GM19395 (cell line): ENCODE results near the gene TTC31.

ENCODE experiments used
- ATAC-seq: cut with Tn5 transposase; IDR thresholded peaks from one replicate; pipeline ENCODE4 v1.9.1; 2021; ENCODE audit warnings: mild to moderate bottlenecking, moderate library complexity; ENCODE audit not compliant: unreplicated experiment

Gene TTC31

GRCh38 chr2:74503506-74504475 lies 20.9 kb downstream of the TTC31 start:
- ATAC-seq, result no peak

GRCh38 chr2:74504591-74504990 lies 21.7 kb downstream of the TTC31 start:
- no peak for ATAC-seq

- no peak for ATAC-seq
Observed at GRCh38 chr2:74505448-74506246, 22.8 kb downstream of the TTC31 start.

GRCh38 chr2:74507145-74507925 lies 24.5 kb downstream of the TTC31 start, which contains the start of gene PCGF1:
TSS of gene PCGF1 (minus strand) at chr2:74507695. CDS start at chr2:74507668, 27 bp downstream.
- ATAC-seq, result peak; percentile 88

GRCh38 chr2:74507926-74508520 lies 25.1 kb downstream of the TTC31 start:
- ATAC-seq, result peak; percentile 23

- ATAC-seq, result no peak
Observed at GRCh38 chr2:74510272-74510671, 27.4 kb downstream of the TTC31 start.

- no peak for ATAC-seq
Observed at GRCh38 chr2:74511104-74511989, 28.5 kb downstream of the TTC31 start.

GRCh38 chr2:74512744-74513604 lies 30.1 kb downstream of the TTC31 start:
- no peak for ATAC-seq

- ATAC-seq, result no peak
Observed at GRCh38 chr2:74513605-74514367, 30.9 kb downstream of the TTC31 start.

GRCh38 chr2:74514368-74515270 lies 31.7 kb downstream of the TTC31 start, which contains the start of gene TLX2:
TSS of gene TLX2 (plus strand) at chr2:74514450. CDS start at chr2:74514807, 357 bp downstream.
- no peak for ATAC-seq

GRCh38 chr2:74515271-74515980 lies 32.5 kb downstream of the TTC31 start:
- peak; percentile 7 for ATAC-seq

GRCh38 chr2:74515981-74516633 lies 33.2 kb downstream of the TTC31 start:
- ATAC-seq, result peak; percentile 72

GRCh38 chr2:74516650-74517049 lies 33.8 kb downstream of the TTC31 start:
- no peak for ATAC-seq

- no peak for ATAC-seq
Observed at GRCh38 chr2:74522516-74522915, 39.6 kb downstream of the TTC31 start.

GRCh38 chr2:74524005-74524404 lies 41.1 kb downstream of the TTC31 start:
- no peak for ATAC-seq
